HepG2 (cell line): ENCODE data around the gene CKM. TPM values are rescaled to one million over a fixed set of nuclear protein-coding genes. Genes with fewer than 3 reads are reported as not detected.

Experiments
- ATAC-seq: fragments of 200-7000 bp; cut with Tn5 transposase; 3 replicates; pipeline ENCODE4 v1.9.1; 2020; ENCODE audit warnings: mild to moderate bottlenecking, moderate library complexity
- BruUV-seq: library from RNA; stranded (reverse); fragments of 400-500 nt; replicated peaks from 2 replicates; lab custom pipeline; 2021; lab: Mats Ljungman, UMichigan
- CTCF ChIA-PET: fragments of 300-600 bp; formaldehyde crosslinking; extraction: SDS; loops from one replicate; lab custom pipeline; 2021; ENCODE audit warnings: low total read pairs, inconsistent platforms, low intra/inter-chr PET ratio; lab: Yijun Ruan, JAX
- POLR2A ChIA-PET: fragments of 350-600 bp; sonication (Branson Sonifier 250); formaldehyde crosslinking; loops from one replicate; lab custom pipeline; 2020; ENCODE audit warnings: antibody characterized with exemption, inconsistent platforms; lab: Yijun Ruan, JAX
- DNase-seq: peaks from one replicate; pipeline ENCODE4 v3.0.0-alpha.2; 2015; ENCODE audit warnings: low spot score
- FAIRE-seq: peaks from 3 replicates; lab custom pipeline; 2011; peaks lifted over from hg19 to GRCh38; lab: Jason Lieb, UNC
- H2AFZ ChIP-seq: one replicate; pipeline ENCODE4 v1.6.1; 2011; ENCODE audit warnings: low read length, inconsistent platforms
- H3K27ac ChIP-seq: fragments of 300-600 bp; 3 replicates; pipeline ENCODE4 v1.8.0; 2011; ENCODE audit warnings: mixed run types, mild to moderate bottlenecking, mixed read lengths, low read length, inconsistent platforms; ENCODE audit not compliant: insufficient read depth; ENCODE audit errors: extremely low read length
- H3K27me3 ChIP-seq, 2 experiments: fragments of 200-600 bp in 1 of 2; 2 replicates in 1 of 2; 3 replicates in 1 of 2; pipeline versions ENCODE4 v1.6.0 to v1.8.0; 2011; ENCODE audit warnings: low read length in 2 of 2, mild to moderate bottlenecking in 2 of 2, moderate library complexity in 2 of 2, inconsistent platforms in 1 of 2; ENCODE audit not compliant: insufficient read depth in 2 of 2, control insufficient read depth in 1 of 2
- H3K36me3 ChIP-seq, 2 experiments: fragments of 200-600 bp in 1 of 2; replicated peaks in 1 of 2; 2 replicates in 1 of 2; 3 replicates in 1 of 2; pipeline versions ENCODE4 v1.5.1 to v1.8.0; 2011; ENCODE audit warnings: low read length in 2 of 2, inconsistent platforms in 1 of 2; ENCODE audit not compliant: insufficient read depth in 2 of 2, control insufficient read depth in 1 of 2
- H3K4me1 ChIP-seq: 2 replicates; pipeline ENCODE4 v1.5.1; 2012; ENCODE audit warnings: low read length, inconsistent platforms; ENCODE audit not compliant: insufficient read depth
- H3K4me2 ChIP-seq: 2 replicates; pipeline ENCODE4 v1.6.0; 2011; ENCODE audit warnings: low read depth, low read length, inconsistent platforms
- H3K4me3 ChIP-seq, 3 experiments: fragments of 200-600 bp in 1 of 3; sonication (generic), shearing (Covaris generic) in 1 of 3; replicated peaks in 1 of 3; 2 replicates each; pipeline ENCODE4 v1.5.1; 2011 to 2016; ENCODE audit warnings: low read length in 3 of 3, inconsistent platforms in 2 of 3, low read depth in 2 of 3, mild to moderate bottlenecking in 2 of 3, control low read depth in 1 of 3, mixed read lengths in 1 of 3; ENCODE audit not compliant: insufficient read depth in 1 of 3
- H3K79me2 ChIP-seq: one replicate; pipeline ENCODE4 v1.6.1; 2011; ENCODE audit warnings: low read length, inconsistent platforms; ENCODE audit not compliant: insufficient read depth
- H3K9ac ChIP-seq: 2 replicates; pipeline ENCODE4 v1.6.0; 2011; ENCODE audit warnings: mild to moderate bottlenecking, low read depth, low read length, inconsistent platforms; ENCODE audit not compliant: insufficient read depth
- H3K9me3 ChIP-seq: 2 replicates; pipeline ENCODE4 v1.5.1; 2012; ENCODE audit warnings: mild to moderate bottlenecking, low read length
- H4K20me1 ChIP-seq: 2 replicates; pipeline ENCODE4 v1.6.0; 2011; ENCODE audit warnings: inconsistent platforms, mild to moderate bottlenecking, low read length, moderate library complexity; ENCODE audit not compliant: insufficient read depth
- AGO2 ChIP-seq: fragments of 200-400 bp; formaldehyde crosslinking; optimal IDR thresholded peaks from 2 replicates; pipeline ENCODE3; 2017; ENCODE audit warnings: mild to moderate bottlenecking, low read depth, low read length, moderate library complexity
- CREB1 ChIP-seq, 2 experiments: fragments of 450-650 bp in 1 of 2; IDR thresholded peaks; 2 replicates each; pipeline ENCODE4 v1.6.1; 2016 to 2017; ENCODE audit warnings: control low read depth in 1 of 2, mild to moderate bottlenecking in 1 of 2, missing compliant biosample characterization in 1 of 2, missing genetic modification characterization in 1 of 2
- SALL1 ChIP-seq: sonication (generic); formaldehyde crosslinking; IDR thresholded peaks from 2 replicates; pipeline ENCODE4 v1.8.0; 2022; ENCODE audit warnings: mild to moderate bottlenecking, missing genetic modification reagents
- ZNF367 ChIP-seq: sonication (generic); formaldehyde crosslinking; IDR thresholded peaks from 2 replicates; pipeline ENCODE4 v1.4.0; 2020; ENCODE audit warnings: missing genetic modification reagents, borderline replicate concordance
- WGBS: methylation state at CpG from one replicate; pipeline ENCODE4 v1.1.6; 2017; ENCODE audit warnings: low lambda C conversion rate; 5-methylcytosine and 5-hydroxymethylcytosine counted together
- in situ Hi-C: cut with HindIII; loops from 2 replicates; pipeline ENCODE4 v1.10.0; 2017; ENCODE audit warnings: low pct_unique_long_range_greater_than_20kb; ENCODE audit not compliant: extremely low pct_ligation_motif_present
- intact Hi-C: fragments of 100-400 bp; cut with micrococcal nuclease; formaldehyde crosslinking; loops from one replicate; pipeline ENCODE4 v1.10.0; 2022; ENCODE audit not compliant: unreplicated experiment
- polyA plus RNA-seq, 8 experiments: library from polyadenylated mRNA; depleted of rRNA in 3 of 8; stranded (reverse) in 7 of 8; unstranded in 1 of 8; fragments of >200 nt; fragmentation: Illumina TruSeq in 4 of 8; extraction: Trizol in 4 of 8; gene quantifications; 2 replicates each; pipeline versions ENCODE4 v1.2.1 to v1.2.3, GENCODE V29; 2011 to 2016; ENCODE audit warnings: low read depth in 4 of 8, missing spikeins in 1 of 8, mixed read lengths in 1 of 8; ENCODE audit not compliant: insufficient read depth in 1 of 8
- total RNA-seq, 5 experiments: library from RNA; depleted of rRNA; stranded (reverse); fragments of >200 nt; fragmentation: Illumina TruSeq; extraction: Trizol; gene quantifications; 2 replicates each; pipeline ENCODE4 v1.2.3, GENCODE V29; 2016; ENCODE audit warnings: low read depth in 1 of 5

The CKM gene
- total and polyA plus RNA-seq, 2 of the 13 experiments (the other 11 are each of a cell fraction or from before 2014, with no cell fraction given): 0.54 to 0.80 TPM

- ATAC-seq: no peak
- Histone ChIP-seq H2AFZ (no peak overlapping the region), H4K20me1 (no peaks in the 10 kb centered on the region), H3K4me2 (no peak overlapping the region), H3K4me3 (no peak overlapping the region), H3K9ac (no peak overlapping the region), H3K79me2 (no peaks in the 10 kb centered on the region), H3K9me3 (no peaks in the 10 kb centered on the region), H3K27me3 (no peaks in the 10 kb centered on the region), H3K36me3 (peaks cover 3 to 10% of the 10 kb centered on the region in 2 experiments; a peak in 3 of 5 replicates), H3K27ac (no peak overlapping the region), H3K4me1 (peaks cover 20% of the 10 kb centered on the region)
- DNase-seq: no peak
- FAIRE-seq: no peak
- ChIA-PET CTCF (no interaction called here), POLR2A (interaction anchor here (1.4 kb wide), 1 partner anchor 11 kb away, joined by 3 read pairs; no protein-coding TSS in a partner anchor)
- BruUV-seq: no TSS peak
- TF ChIP-seq ZNF367 (CRISPR knock-in tag): no peak
- peak; percentile 52; the same call in 1 of the 2 replicates for TF ChIP-seq CREB1 (IDR thresholded peaks at IDR 0.05)
- no peak for TF ChIP-seq CREB1 (CRISPR knock-in tag; IDR thresholded peaks at IDR 0.05)
- in situ Hi-C loops (no loop called here), intact Hi-C loops (no loop called here)
- WGBS: 96% methylated on average over 6 of the region's 6 CpGs
Observed at GRCh38 chr19:45262570-45262969, 60.1 kb downstream of the CKM start.

- no peak overlapping the region for H3K4me2 ChIP-seq
- no peak for ATAC-seq
- intact Hi-C loops: no loop called here
- 98% methylated on average over 15 of the region's 19 CpGs for WGBS
- H3K36me3 ChIP-seq: peaks cover 0 to 1% of the 10 kb centered on the region in 2 experiments; a peak in 2 of 5 replicates
- no peak for DNase-seq
- H3K9ac ChIP-seq: no peak overlapping the region
- no peaks in the 10 kb centered on the region for H3K9me3 ChIP-seq
- peaks cover 44% of the 10 kb centered on the region for H3K4me1 ChIP-seq
- H3K79me2 ChIP-seq: peaks cover 14% of the 10 kb centered on the region
- no peak for FAIRE-seq
- H3K4me3 ChIP-seq: no peak overlapping the region
- H3K27me3 ChIP-seq: no peaks in the 10 kb centered on the region
- in situ Hi-C loops: no loop called here
- H2AFZ ChIP-seq: no peak overlapping the region
- POLR2A ChIA-PET: no interaction called here
- CTCF ChIA-PET: no interaction called here
- no peak for TF ChIP-seq SALL1 (CRISPR knock-in tag)
- peak; percentile 33 for TF ChIP-seq AGO2
- H4K20me1 ChIP-seq: no peaks in the 10 kb centered on the region
- no TSS peak for BruUV-seq
- no peak overlapping the region for H3K27ac ChIP-seq
Observed at GRCh38 chr19:45258862-45259261, 63.8 kb downstream of the CKM start.
